Limb (tissue), 2 donors: Measurements from ENCODE around the gene MEGF9.
"Not testable (repeated sequence)": the region's sequence is repeated elsewhere in the genome, so short reads cannot be mapped to it uniquely, and the experiment has no call there.

Source experiments
- DNase-seq, 2 donors: peaks; one replicate each; pipeline ENCODE4 v3.0.0-alpha.2; 2016; ENCODE audit errors: extremely low spot score in 2 of 2

Gene MEGF9

DNA sequence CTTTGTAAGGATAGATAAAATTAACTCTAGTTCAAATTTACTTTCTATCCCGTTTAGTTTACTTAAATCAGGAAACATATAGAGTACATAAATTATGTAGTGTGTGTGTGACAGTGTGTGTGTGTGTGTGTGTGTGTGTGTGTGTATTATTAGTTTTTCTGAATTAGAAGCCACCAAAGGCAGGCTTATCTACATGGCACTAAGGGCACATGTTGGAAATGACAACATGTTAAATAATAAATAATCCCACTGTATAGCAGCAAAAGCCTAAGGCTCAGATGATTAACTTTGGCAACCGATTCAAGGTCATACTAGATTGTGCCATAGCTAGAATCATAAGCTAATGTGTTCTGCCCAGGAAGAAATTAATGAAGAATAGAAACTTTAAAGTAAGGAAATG, 54.6 kb downstream of the MEGF9 start:
- DNase-seq, result no peak

DNA sequence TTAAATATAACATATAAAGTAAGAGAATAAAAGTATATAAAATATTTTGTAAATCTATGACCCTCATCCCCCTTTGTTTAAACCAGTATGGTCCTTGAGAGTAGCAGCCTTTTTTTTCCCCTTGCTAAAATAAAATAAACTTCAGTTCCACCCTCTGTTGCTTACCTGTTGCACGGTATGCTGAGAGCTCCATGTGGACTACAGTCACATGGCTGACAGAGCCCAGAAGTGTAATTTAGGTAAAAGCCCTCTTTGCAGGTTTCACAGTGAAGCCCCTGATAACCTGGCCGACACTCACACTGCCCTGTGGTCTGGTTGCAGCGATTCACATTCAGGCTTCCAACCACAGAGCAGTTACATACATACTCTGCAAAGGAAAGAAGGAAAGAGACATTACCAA, 55.1 kb downstream of the MEGF9 start:
- DNase-seq, result no peak

DNA sequence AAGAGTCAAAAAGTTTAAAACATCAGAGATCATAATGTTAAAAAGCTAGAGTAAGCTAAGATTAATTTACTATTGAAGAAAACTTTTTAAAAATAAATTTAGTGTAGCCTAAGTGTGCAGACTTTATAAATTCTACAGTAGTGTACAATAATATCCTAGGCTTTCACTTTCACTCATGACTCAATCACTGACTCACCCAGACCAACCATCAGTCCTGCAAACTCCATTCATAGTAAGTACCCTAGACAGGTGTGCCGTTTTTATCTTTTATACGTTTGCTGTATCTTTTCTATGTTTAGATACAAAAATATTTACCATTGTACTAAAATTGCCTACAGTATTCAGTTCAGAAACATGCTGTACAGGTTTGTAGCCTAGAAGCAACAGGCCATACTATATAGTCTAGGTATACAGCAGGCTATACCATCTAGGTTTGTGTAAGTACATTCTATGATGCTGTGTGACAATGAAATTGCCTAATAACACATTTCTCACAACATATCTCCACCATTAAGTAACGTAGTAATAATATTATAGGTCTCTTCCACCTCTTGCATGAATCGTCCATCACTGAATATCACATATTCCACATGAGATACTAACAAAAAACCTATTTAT, 59.2 kb downstream of the MEGF9 start:
- no peak for DNase-seq

DNA sequence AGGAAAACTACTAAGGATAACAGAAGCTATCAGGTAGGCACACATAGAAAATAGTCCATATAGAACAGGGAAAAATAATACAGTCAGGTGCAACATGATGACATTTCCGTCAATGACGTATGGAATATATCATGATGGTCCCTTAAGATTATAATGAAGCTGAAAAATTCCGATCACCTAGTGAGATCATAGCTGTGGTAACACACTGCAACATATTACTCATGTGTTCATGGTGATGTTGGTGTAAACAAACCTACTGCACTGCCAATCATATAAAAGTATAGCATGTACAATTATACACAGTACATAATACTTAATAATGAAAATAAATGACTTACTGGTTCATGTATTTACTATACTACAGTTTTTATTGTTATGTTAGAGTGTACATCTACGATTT, 60.0 kb downstream of the MEGF9 start:
- DNase-seq, result no peak

GRCh38 chr9:120653762-120654161, 60.5 kb downstream of the MEGF9 start:
- DNase-seq, result no peak

GRCh38 chr9:120652934-120653333, 61.3 kb downstream of the MEGF9 start:
- DNase-seq, result no peak

GRCh38 chr9:120650352-120650751, 63.9 kb downstream of the MEGF9 start:
- DNase-seq, result no peak

GRCh38 chr9:120648581-120649197, 65.6 kb downstream of the MEGF9 start:
- no peak for DNase-seq

- no peak for DNase-seq
Measured at GRCh38 chr9:120646948-120647347, 67.3 kb downstream of the MEGF9 start.

- no peak for DNase-seq
Measured at GRCh38 chr9:120645760-120646159, 68.5 kb downstream of the MEGF9 start.

- no peak for DNase-seq
Measured at GRCh38 chr9:120643061-120643460, 71.2 kb downstream of the MEGF9 start.

GRCh38 chr9:120642129-120642770, 72.0 kb downstream of the MEGF9 start:
- no peak for DNase-seq

- not testable (repeated sequence) for DNase-seq
Measured at GRCh38 chr9:120640874-120641273, 73.4 kb downstream of the MEGF9 start.

GRCh38 chr9:120640380-120640779, 73.9 kb downstream of the MEGF9 start:
- DNase-seq, result no peak

GRCh38 chr9:120637919-120638318, 76.4 kb downstream of the MEGF9 start:
- DNase-seq, result no peak

- DNase-seq, result no peak
Measured at GRCh38 chr9:120636194-120636957, 77.9 kb downstream of the MEGF9 start.

GRCh38 chr9:120635011-120635410, 79.3 kb downstream of the MEGF9 start:
- DNase-seq, result no peak

- DNase-seq, result no peak
Measured at GRCh38 chr9:120630333-120630732, 83.9 kb downstream of the MEGF9 start.

DNA sequence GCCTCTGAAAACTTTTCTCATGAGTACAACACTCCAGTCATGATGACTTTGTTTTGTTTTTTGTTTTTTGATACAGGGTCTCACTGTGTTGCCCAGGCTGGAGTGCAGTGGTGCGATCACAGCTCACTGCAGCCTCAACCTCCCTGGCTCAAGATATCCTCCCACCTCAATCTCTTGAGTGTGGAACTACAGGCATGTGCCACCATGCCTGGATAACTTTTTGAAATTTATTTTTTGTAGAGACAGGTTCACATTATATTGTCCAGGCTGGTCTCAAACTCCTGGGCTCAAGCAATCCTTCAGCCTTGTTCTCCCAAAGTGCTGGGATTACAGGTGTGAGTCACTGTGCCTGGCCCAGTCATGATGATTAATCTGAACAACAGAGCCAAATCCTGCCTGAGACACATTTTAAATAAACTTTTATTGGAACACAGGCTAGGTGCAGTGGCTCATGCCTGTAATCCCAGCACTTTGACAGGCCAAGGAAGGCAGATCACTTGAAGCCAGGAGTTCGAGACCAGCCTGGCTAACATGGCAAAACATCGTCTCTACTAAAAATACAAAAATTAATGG, 85.3 kb downstream of the MEGF9 start:
- not testable (repeated sequence) for DNase-seq

DNA sequence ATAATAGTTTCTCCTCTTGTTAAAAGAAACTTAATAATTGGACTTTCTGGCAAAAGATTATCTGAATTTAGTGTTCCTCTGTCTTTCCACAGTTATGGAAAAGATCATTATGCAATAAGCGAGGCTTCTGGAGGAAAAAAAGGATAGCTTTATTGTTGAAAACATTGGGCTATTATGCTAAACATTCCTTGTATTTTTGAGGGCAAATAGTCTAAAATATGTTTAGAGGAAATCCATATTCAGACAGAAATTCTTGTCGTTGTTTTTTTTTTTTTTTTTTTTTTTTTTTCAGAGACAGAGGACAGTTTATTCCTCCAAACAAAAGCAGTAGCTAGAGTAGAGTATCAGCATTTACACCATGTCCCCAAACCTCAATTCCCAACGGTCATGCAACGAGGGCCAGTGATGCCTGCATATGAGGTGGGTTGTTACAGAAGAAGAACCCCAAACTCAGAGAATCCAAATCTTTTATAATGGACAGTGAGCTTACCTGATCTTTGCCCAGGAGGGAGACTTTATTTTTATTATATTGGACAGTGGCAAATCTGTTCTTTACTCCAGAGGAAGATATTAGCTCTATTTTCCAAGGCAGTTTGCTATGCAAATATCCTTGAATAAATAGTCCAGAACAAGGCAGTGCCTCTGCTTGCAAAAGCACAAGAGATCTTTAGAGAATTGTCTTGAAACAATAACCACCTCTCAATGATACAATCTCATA, 85.9 kb downstream of the MEGF9 start:
- no peak for DNase-seq

GRCh38 chr9:120627073-120627472, 87.2 kb downstream of the MEGF9 start:
- no peak for DNase-seq
